Naive thymus-derived CD4-positive, alpha-beta T cell (primary cell): ENCODE data around the gene MBP. TPM values are rescaled to one million over a fixed set of nuclear protein-coding genes. Genes with fewer than 3 reads are reported as not detected.
"Not testable (repeated sequence)": the region's sequence is repeated elsewhere in the genome, so short reads cannot be mapped to it uniquely, and the experiment has no call there.

Experiments
- ATAC-seq: fragments of 150-1000 bp; cut with Tn5 transposase; 2 replicates; pipeline ENCODE4 v1.10.0; 2021; ENCODE audit warnings: mild to moderate bottlenecking, moderate library complexity
- CTCF ChIA-PET: fragments of 350-600 bp; sonication (Branson Sonifier 250); formaldehyde crosslinking; loops from one replicate; lab custom pipeline; 2021; ENCODE audit warnings: antibody characterized with exemption; lab: Charles Lee
- POLR2A ChIA-PET: fragments of 350-600 bp; sonication (Branson Sonifier 250); formaldehyde crosslinking; loops from one replicate; lab custom pipeline; 2021; ENCODE audit warnings: antibody characterized with exemption, inconsistent platforms; lab: Charles Lee
- DNase-seq, 9 donors: peaks; one replicate each; pipeline versions ENCODE4 v3.0.0 to v3.0.0-alpha.2; 2020 to 2022; ENCODE audit warnings: mixed read lengths in 1 of 9
- H3K27ac ChIP-seq: one replicate; pipeline ENCODE4 v1.7.0; 2013; ENCODE audit warnings: mild to moderate bottlenecking, low read depth, low read length, moderate library complexity
- H3K27me3 ChIP-seq, 2 donors: one replicate each; pipeline ENCODE4 v1.7.0; 2013; ENCODE audit warnings: low read length in 2 of 2, mild to moderate bottlenecking in 2 of 2, moderate library complexity in 2 of 2; ENCODE audit not compliant: control insufficient read depth in 2 of 2, insufficient read depth in 2 of 2
- H3K36me3 ChIP-seq, 3 experiments: 1 replicate in 2 of 3; 2 replicates in 1 of 3; pipeline ENCODE4 v1.7.0; 2013; ENCODE audit warnings: low read length in 3 of 3, mild to moderate bottlenecking in 3 of 3, moderate library complexity in 1 of 3; ENCODE audit not compliant: insufficient read depth in 3 of 3, control insufficient read depth in 2 of 3
- H3K4me1 ChIP-seq, 2 donors: one replicate each; pipeline ENCODE4 v1.7.0; 2013; ENCODE audit warnings: low read length in 2 of 2, mild to moderate bottlenecking in 2 of 2, moderate library complexity in 1 of 2; ENCODE audit not compliant: control insufficient read depth in 2 of 2, insufficient read depth in 2 of 2
- H3K4me3 ChIP-seq: 2 replicates; pipeline ENCODE4 v1.7.0; 2013; ENCODE audit warnings: mild to moderate bottlenecking, low read length
- H3K9me3 ChIP-seq, 3 experiments: 1 replicate in 2 of 3; 2 replicates in 1 of 3; pipeline ENCODE4 v1.7.0; 2013; ENCODE audit warnings: low read length in 3 of 3; ENCODE audit not compliant: control insufficient read depth in 2 of 3
- H3K27ac Mint-ChIP-seq, 9 donors: one replicate each; pipeline ENCODE4 v1.8.0; 2020 to 2022; ENCODE audit warnings: mixed read lengths in 9 of 9, mild to moderate bottlenecking in 8 of 9, moderate library complexity in 5 of 9, inconsistent platforms in 2 of 9
- H3K27me3 Mint-ChIP-seq, 5 donors: one replicate each; pipeline ENCODE4 v1.8.0; 2021 to 2022; ENCODE audit warnings: mixed read lengths in 5 of 5, mild to moderate bottlenecking in 1 of 5
- H3K36me3 Mint-ChIP-seq, 5 donors: one replicate each; pipeline ENCODE4 v1.8.0; 2020 to 2022; ENCODE audit warnings: mixed read lengths in 5 of 5, mild to moderate bottlenecking in 3 of 5, inconsistent platforms in 1 of 5
- H3K4me1 Mint-ChIP-seq, 7 donors: one replicate each; pipeline ENCODE4 v1.8.0; 2020 to 2022; ENCODE audit warnings: mixed read lengths in 7 of 7, mild to moderate bottlenecking in 3 of 7, inconsistent platforms in 1 of 7
- H3K4me3 Mint-ChIP-seq, 10 donors: one replicate each; pipeline ENCODE4 v1.8.0; 2020 to 2022; ENCODE audit warnings: mild to moderate bottlenecking in 10 of 10, mixed read lengths in 10 of 10, moderate library complexity in 6 of 10, inconsistent platforms in 2 of 10
- H3K9me3 Mint-ChIP-seq, 11 donors: one replicate each; pipeline ENCODE4 v1.8.0; 2020 to 2022; ENCODE audit warnings: mixed read lengths in 11 of 11, mild to moderate bottlenecking in 4 of 11, inconsistent platforms in 1 of 11, moderate library complexity in 1 of 11
- intact Hi-C, 2 donors: fragments of 100-400 bp; cut with micrococcal nuclease; formaldehyde crosslinking; loops; one replicate each; pipeline ENCODE4 v1.15.1; 2023
- polyA plus RNA-seq, 2 donors: library from polyadenylated mRNA; unstranded; fragments of 300-500 nt; fragmentation: Illumina TruSeq; gene quantifications; one replicate each; pipeline ENCODE4 v1.2.3, GENCODE V29; 2021
- total RNA-seq, 6 experiments: library from RNA in 5 of 6; stranded (reverse) in 5 of 6; gene quantifications; 1 replicate in 5 of 6; 2 replicates in 1 of 6; pipeline ENCODE4 v1.2.3 and lab custom pipeline; 2021 to 2026

Gene MBP
- total and polyA plus RNA-seq, 7 experiments from 2014 or later: 88.3 to 152 (median 107) TPM

DNA sequence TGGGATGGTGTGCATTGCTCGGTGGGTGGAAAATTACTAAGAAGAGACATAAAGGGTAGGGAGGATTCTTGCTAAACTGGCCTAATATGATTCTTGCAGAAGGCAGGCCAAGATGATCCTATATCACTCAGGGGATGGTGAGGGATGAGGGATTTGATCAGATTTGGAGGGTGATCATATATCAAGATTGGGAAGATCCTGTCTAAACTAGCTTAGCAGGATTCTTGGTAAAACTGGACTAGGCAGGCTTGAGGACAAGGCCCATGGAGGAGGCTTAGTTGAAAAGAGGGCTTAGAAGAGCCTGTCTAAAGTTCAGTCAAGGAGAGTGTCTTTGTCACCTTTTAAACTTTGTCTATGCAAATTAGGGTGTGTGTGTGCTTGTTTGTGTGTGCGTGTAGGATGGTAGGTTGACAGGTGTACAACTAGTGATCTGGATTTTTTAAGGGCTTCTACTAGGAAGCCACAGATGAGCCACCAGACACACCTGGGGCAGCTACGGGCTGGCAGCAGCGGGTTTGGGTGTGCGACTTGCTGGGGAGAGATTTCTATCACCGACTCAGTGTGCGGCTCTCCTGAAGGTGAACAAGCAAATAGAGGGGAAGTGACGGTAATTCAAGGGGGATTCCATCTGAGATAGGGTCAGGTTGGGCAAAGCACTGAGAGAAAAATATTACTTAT, 142.1 kb downstream of the MBP start:
- H3K4me3 ChIP-seq, ATAC-seq, DNase-seq, H3K36me3 ChIP-seq, H3K27me3 ChIP-seq, intact Hi-C loops, H3K27ac Mint-ChIP-seq, H3K27ac ChIP-seq, POLR2A ChIA-PET, H3K9me3 ChIP-seq, H3K9me3 Mint-ChIP-seq, H3K4me1 Mint-ChIP-seq, H3K36me3 Mint-ChIP-seq, H3K4me3 Mint-ChIP-seq, H3K4me1 ChIP-seq: not testable (repeated sequence)
- peaks cover 0 to 11% (median 0%) of the 10 kb centered on the region in 5 donors for H3K27me3 Mint-ChIP-seq
- CTCF ChIA-PET: interaction anchor here (0.9 to 1.4 kb wide), 3 partner anchors 7 to 10 kb away, joined by 3 to 5 read pairs (median 3); no protein-coding TSS in a partner anchor

DNA sequence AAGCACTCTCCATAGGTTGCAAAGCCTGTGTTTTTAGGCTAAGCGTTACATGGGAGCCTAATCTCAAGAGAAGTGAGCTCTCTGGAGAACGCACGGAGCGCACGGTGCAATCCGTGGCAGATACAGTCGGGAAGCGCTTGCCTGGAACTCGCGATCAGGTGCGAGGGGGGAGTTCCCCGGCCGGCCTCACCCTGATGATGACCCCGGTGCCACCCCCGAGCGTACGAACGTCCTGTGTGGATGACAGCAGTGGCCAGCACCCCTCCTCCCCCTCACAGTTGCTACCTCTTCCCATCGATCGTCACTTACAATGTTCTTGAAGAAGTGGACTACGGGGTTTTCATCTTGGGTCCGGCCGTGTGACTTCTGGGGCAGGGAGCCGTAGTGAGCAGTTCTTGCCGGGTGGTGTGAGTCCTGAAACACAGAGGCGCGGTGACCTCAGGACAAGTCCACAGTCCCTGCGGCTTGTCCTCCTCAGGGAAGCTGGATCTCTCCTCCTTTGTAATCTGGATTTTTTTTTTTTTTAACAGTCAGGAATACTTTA, 142.9 kb downstream of the MBP start:
- intact Hi-C loops: no loop called here
- CTCF ChIA-PET: interaction anchor here (1.4 kb wide), 1 partner anchor 11 kb away, joined by 5 read pairs; no protein-coding TSS in a partner anchor
- ATAC-seq: no peak

GRCh38 chr18:76988827-76989646, 143.5 kb downstream of the MBP start:
- peaks cover 0 to 7% (median 0%) of the 10 kb centered on the region in 7 donors for H3K4me1 Mint-ChIP-seq
- H3K36me3 ChIP-seq: no peaks in the 10 kb centered on the region
- no peaks in the 10 kb centered on the region for H3K9me3 ChIP-seq
- H3K27ac Mint-ChIP-seq: no peak overlapping the region
- no peaks in the 10 kb centered on the region for H3K36me3 Mint-ChIP-seq
- no peaks in the 10 kb centered on the region for H3K27me3 ChIP-seq
- H3K4me1 ChIP-seq: no peaks in the 10 kb centered on the region
- H3K27ac ChIP-seq: no peak overlapping the region
- H3K27me3 Mint-ChIP-seq: peaks cover 0 to 4% (median 0%) of the 10 kb centered on the region in 5 donors
- ChIA-PET POLR2A (no interaction called here), CTCF (interaction anchor here (1.4 kb wide), 1 partner anchor 12 kb away, joined by 5 read pairs; no protein-coding TSS in a partner anchor)
- intact Hi-C loops: no loop called here
- peaks cover 0 to 2% (median 0%) of the 10 kb centered on the region in 11 donors for H3K9me3 Mint-ChIP-seq
- H3K4me3 ChIP-seq: no peak overlapping the region
- DNase-seq (peak in 1 of 9 donors; percentile 15), ATAC-seq (no peak)
- H3K4me3 Mint-ChIP-seq: no peak overlapping the region

More for the DNA sequence above, 142.9 kb downstream of the MBP start:
- no peaks in the 10 kb centered on the region for H3K27me3 ChIP-seq
- Mint-ChIP-seq H3K9me3 (peaks cover 0 to 2% (median 0%) of the 10 kb centered on the region in 11 donors), H3K4me1 (peaks cover 0 to 7% (median 0%) of the 10 kb centered on the region in 7 donors), H3K4me3 (no peak overlapping the region), H3K36me3 (no peaks in the 10 kb centered on the region), H3K27ac (no peak overlapping the region), H3K27me3 (peaks cover 0 to 7% (median 0%) of the 10 kb centered on the region in 5 donors)
- POLR2A ChIA-PET: no interaction called here
- H3K27ac ChIP-seq: no peak overlapping the region
- H3K9me3 ChIP-seq: no peaks in the 10 kb centered on the region
- no peaks in the 10 kb centered on the region for H3K36me3 ChIP-seq
- no peak overlapping the region for H3K4me3 ChIP-seq
- no peak for DNase-seq
- no peaks in the 10 kb centered on the region for H3K4me1 ChIP-seq

DNA sequence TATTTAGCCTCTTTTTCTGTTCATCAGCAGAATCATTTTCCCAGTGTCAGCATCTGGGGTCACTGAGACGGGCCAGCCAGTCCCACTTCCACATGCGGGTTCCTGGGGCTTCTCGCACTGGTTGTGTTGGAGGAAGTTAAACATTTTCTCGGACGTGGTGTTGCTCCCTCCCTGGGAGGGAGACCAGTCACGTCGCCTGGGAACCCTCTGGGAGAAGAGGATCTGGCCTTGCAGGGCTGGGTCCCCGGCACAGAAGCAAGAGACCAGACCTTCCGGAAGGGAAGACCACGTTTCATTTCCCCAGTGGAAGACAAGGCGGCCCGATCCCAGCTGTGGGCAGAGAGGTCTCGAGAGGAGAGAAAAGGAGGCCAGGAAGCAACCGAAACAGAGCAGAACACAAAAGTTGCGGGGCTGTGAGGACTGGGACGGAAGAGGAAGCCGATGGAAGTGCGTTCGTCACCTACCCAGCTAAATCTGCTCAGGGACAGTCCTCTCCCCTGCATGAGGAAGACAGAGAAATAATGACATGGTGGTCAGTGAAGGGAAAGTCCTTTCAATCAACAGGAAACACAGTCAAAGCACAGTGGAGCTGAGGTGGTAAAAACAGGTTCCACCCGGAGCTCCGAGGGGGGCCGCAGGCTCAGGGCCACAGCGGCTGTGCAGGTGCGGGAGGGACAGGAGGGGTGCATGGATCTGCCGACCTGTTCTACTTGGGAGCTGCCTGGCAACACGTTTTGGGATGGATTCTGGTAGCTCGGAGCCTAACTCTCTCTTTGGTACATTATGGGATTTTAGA, 144.4 kb downstream of the MBP start:
- Histone ChIP-seq H3K4me3 (no peak overlapping the region), H3K36me3 (no peaks in the 10 kb centered on the region), H3K27me3 (no peaks in the 10 kb centered on the region), H3K9me3 (no peaks in the 10 kb centered on the region), H3K27ac (no peak overlapping the region), H3K4me1 (peaks cover 0 to 3% of the 10 kb centered on the region in 2 donors)
- Mint-ChIP-seq H3K27ac (no peak overlapping the region), H3K27me3 (peaks cover 0 to 4% (median 0%) of the 10 kb centered on the region in 5 donors), H3K36me3 (no peaks in the 10 kb centered on the region), H3K4me1 (peaks cover 2 to 7% (median 3%) of the 10 kb centered on the region in 7 donors), H3K4me3 (no peak overlapping the region), H3K9me3 (peaks cover 0 to 2% (median 0%) of the 10 kb centered on the region in 11 donors)
- intact Hi-C loops: no loop called here
- CTCF ChIA-PET: no interaction called here
- ATAC-seq (no peak), DNase-seq (no peak)
- POLR2A ChIA-PET: no interaction called here

DNA sequence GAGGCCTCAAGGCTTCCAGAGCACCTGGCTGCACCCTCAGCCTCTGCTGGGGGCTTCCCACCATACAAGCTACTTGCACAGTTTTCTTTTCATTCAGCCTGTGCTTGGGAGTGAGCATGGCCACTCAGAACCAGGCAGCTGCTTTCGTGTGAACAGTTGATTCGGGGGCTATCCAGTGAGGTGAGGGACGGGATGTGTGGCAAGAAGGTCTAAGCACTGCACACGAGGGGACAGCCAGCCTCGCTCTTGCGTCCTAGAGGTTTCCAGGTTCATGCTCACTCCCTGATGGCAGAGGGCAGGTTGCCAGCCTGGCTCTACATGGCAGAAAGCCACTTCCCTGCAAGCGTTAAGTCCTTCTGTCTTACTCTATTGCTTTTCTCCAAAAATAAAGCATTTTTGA, 146.2 kb downstream of the MBP start:
- no peak overlapping the region for H3K27ac Mint-ChIP-seq
- POLR2A ChIA-PET: no interaction called here
- Histone ChIP-seq H3K9me3 (no peaks in the 10 kb centered on the region), H3K36me3 (no peaks in the 10 kb centered on the region), H3K27me3 (no peaks in the 10 kb centered on the region), H3K4me1 (peaks cover 0 to 7% of the 10 kb centered on the region in 2 donors), H3K4me3 (no peak overlapping the region), H3K27ac (no peak overlapping the region)
- no peak overlapping the region for H3K4me3 Mint-ChIP-seq
- peaks cover 0 to 2% (median 0%) of the 10 kb centered on the region in 11 donors for H3K9me3 Mint-ChIP-seq
- H3K36me3 Mint-ChIP-seq: no peaks in the 10 kb centered on the region
- DNase-seq: no peak
- H3K27me3 Mint-ChIP-seq: peaks cover 0 to 4% (median 0%) of the 10 kb centered on the region in 5 donors
- intact Hi-C loops: no loop called here
- H3K4me1 Mint-ChIP-seq: peaks cover 4 to 8% (median 6%) of the 10 kb centered on the region in 7 donors
- ATAC-seq: no peak
- CTCF ChIA-PET: no interaction called here

DNA sequence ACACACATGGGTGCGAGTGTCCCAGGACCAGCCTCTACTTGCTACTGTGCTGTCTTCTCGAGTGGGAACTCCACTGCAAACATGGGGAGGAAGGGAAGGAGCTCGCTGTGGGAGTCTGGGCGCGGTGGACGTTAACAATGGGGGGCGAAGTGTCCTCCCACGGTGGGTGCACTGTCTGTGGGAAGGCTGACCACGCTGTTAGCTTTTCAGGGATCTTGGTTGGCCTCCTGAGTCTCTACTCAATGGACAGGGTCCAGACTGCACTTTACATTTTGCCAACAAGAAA, 146.7 kb downstream of the MBP start:
- peak overlapping the region in 1 of 9 donors; percentile 1 for H3K27ac Mint-ChIP-seq
- H3K36me3 Mint-ChIP-seq: no peaks in the 10 kb centered on the region
- H3K4me3 Mint-ChIP-seq: no peak overlapping the region
- no peak overlapping the region for H3K27ac ChIP-seq
- ChIA-PET POLR2A (no interaction called here), CTCF (interaction anchor here (0.6 to 1.0 kb wide), 2 partner anchors 183 to 916 kb away, joined by 3 read pairs; no protein-coding TSS in a partner anchor)
- H3K9me3 ChIP-seq: no peaks in the 10 kb centered on the region
- no peaks in the 10 kb centered on the region for H3K9me3 Mint-ChIP-seq
- intact Hi-C loops: no loop called here
- ATAC-seq (no peak), DNase-seq (no peak)
- H3K27me3 Mint-ChIP-seq: peaks cover 0 to 2% (median 0%) of the 10 kb centered on the region in 5 donors
- H3K27me3 ChIP-seq: no peaks in the 10 kb centered on the region
- peaks cover 1 to 8% (median 6%) of the 10 kb centered on the region in 7 donors for H3K4me1 Mint-ChIP-seq
- H3K36me3 ChIP-seq: no peaks in the 10 kb centered on the region
- H3K4me3 ChIP-seq: no peak overlapping the region
- peaks cover 0 to 7% of the 10 kb centered on the region in 2 donors for H3K4me1 ChIP-seq
